ENCODE measurements around the gene JADE2. TPM values are rescaled to one million over a fixed set of nuclear protein-coding genes. Genes with fewer than 3 reads are reported as not detected.

Gene JADE2
- total RNA-seq, 1 donor from 2014 or later, result 13.5 TPM

DNA sequence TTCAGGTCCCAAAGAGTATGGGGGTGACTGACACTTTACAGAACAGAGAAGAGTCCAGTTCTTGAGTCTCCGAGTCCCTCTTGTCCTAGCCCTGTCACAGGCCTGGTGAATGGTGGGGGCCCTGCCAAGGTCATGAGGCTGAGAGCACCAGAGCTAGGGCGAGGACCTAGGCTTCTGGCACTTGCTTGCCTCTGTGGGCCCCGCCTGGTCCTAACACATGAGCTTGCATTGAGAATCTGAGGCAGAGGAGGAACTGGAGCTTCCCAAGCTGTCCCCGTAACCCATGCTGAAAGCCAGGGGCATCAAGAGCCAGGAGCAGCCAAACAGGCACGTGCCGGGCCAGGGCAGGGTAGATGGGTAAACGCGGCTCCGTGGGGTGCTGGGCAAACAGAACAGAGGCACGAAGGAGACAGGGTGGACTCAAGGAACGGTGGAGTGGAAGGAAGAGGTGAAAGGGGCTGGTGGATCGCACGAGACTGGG, 41.3 kb downstream of the JADE2 start:
- Histone ChIP-seq H3K36me3 (ENCODE audit: control insufficient read depth, insufficient read depth, low read length) (peaks cover 2% of the 10 kb centered on the region), H3K4me3 (ENCODE audit: low read depth, low read length) (no peak overlapping the region), H3K27me3 (ENCODE audit: control insufficient read depth, insufficient read depth, low read length) (no peaks in the 10 kb centered on the region)
- TF ChIP-seq, protein P1, sequence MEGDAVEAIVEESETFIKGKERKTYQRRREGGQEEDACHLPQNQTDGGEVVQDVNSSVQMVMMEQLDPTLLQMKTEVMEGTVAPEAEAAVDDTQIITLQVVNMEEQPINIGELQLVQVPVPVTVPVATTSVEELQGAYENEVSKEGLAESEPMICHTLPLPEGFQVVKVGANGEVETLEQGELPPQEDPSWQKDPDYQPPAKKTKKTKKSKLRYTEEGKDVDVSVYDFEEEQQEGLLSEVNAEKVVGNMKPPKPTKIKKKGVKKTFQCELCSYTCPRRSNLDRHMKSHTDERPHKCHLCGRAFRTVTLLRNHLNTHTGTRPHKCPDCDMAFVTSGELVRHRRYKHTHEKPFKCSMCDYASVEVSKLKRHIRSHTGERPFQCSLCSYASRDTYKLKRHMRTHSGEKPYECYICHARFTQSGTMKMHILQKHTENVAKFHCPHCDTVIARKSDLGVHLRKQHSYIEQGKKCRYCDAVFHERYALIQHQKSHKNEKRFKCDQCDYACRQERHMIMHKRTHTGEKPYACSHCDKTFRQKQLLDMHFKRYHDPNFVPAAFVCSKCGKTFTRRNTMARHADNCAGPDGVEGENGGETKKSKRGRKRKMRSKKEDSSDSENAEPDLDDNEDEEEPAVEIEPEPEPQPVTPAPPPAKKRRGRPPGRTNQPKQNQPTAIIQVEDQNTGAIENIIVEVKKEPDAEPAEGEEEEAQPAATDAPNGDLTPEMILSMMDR (IDR thresholded peaks at IDR 0.05; ENCODE audit: insufficient read depth, low read length, poor library complexity, severe bottlenecking), result no peak
- no peak for DNase-seq (ENCODE audit: low read depth)

GRCh38 chr5:134567641-134568336, 42.3 kb downstream of the JADE2 start:
- Histone ChIP-seq H3K4me3 (ENCODE audit: low read depth, low read length) (no peak overlapping the region), H3K36me3 (ENCODE audit: control insufficient read depth, insufficient read depth, low read length) (peaks cover 7% of the 10 kb centered on the region), H3K27me3 (ENCODE audit: control insufficient read depth, insufficient read depth, low read length) (no peaks in the 10 kb centered on the region)
- no peak for DNase-seq (ENCODE audit: low read depth)
- TF ChIP-seq, protein P1 (IDR thresholded peaks at IDR 0.05; ENCODE audit: insufficient read depth, low read length, poor library complexity, severe bottlenecking), result no peak

GRCh38 chr5:134568337-134568700, 42.8 kb downstream of the JADE2 start:
- Histone ChIP-seq H3K36me3 (ENCODE audit: control insufficient read depth, insufficient read depth, low read length) (peaks cover 7% of the 10 kb centered on the region), H3K27me3 (ENCODE audit: control insufficient read depth, insufficient read depth, low read length) (no peaks in the 10 kb centered on the region), H3K4me3 (ENCODE audit: low read depth, low read length) (no peak overlapping the region)
- TF ChIP-seq, protein P1 (IDR thresholded peaks at IDR 0.05; ENCODE audit: insufficient read depth, low read length, poor library complexity, severe bottlenecking), result no peak
- DNase-seq (ENCODE audit: low read depth), result no peak

DNA sequence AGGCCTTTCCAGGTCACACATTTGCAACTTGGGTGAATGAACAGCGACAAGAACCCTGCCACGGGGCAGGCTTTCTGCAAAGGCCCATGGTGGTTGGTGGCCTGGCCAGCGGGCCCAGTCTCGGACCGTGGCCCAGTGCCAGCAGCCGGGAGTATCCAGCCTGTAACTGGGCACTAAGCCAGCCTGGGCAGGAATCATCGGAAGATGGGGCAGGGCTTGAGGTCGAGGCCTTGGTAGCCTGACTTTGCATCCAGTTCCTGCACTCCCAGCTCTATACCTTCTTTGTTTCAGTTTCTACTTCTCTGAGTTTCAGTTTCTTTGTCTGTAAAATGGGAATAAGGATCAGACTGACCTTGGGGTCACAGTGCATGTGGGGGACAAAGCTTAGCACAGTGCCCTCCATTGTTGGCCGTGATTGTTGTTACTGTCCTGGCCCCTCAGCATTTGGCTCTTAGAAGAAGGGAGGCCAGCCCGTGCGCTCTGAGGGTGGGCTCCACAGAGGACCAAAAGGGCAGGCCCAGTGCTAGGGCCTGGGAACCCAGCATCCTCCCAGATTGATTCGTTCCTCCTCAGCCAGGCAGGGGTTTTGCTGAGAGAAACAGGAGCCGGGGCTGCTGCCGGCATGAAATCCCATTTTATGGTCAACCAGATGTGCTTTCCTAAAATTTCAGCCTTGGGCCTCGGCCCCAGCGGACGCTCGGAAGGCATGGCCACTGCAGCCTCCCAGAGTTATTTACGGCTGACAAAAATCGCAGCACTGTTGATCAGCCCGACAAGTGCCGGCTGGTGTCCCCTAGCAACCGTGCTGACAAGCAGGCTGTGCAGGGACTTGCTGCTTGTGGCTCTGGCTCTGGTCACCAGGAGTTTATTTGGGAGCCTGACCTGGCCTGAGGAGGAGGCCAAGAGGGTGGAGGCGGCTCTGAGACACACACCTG, 43.6 kb downstream of the JADE2 start:
- Histone ChIP-seq H3K4me3 (ENCODE audit: low read depth, low read length) (no peak overlapping the region), H3K36me3 (ENCODE audit: control insufficient read depth, insufficient read depth, low read length) (peaks cover 10% of the 10 kb centered on the region), H3K27me3 (ENCODE audit: control insufficient read depth, insufficient read depth, low read length) (no peaks in the 10 kb centered on the region)
- DNase-seq (ENCODE audit: low read depth), result no peak
- TF ChIP-seq, protein P1 (IDR thresholded peaks at IDR 0.05; ENCODE audit: insufficient read depth, low read length, poor library complexity, severe bottlenecking), result no peak

DNA sequence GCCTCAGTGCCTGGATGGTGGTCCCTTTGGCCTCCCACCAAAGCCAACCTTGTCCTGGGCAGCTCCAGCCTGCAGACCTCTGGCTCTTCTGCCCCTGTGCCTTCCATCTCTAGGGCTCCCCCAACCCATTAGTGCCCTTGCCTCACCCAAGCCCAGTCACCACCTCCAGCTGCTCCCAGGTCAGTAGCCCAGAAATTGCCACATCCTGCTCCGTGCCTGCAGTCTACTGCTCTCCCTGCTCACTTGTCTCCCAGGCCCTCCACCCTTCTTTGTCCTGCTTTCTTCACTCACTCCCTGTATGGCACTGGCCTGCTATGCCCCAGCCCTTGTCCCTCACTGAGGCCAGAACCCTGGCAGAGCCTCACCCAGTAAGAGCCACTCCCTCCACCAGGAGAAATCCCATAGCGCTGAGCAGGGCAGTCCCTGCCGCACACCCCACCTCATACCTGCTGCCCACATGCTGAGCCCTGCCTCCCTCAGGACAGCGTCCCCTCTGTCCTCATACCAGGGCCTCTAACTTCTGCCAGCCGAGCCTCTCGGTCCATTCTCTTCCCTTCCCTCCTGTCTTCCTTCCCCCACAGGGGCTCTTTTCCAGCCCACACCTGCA, 44.4 kb downstream of the JADE2 start:
- TF ChIP-seq, protein P1 (IDR thresholded peaks at IDR 0.05; ENCODE audit: insufficient read depth, low read length, poor library complexity, severe bottlenecking), result no peak
- Histone ChIP-seq H3K27me3 (ENCODE audit: control insufficient read depth, insufficient read depth, low read length) (no peaks in the 10 kb centered on the region), H3K4me3 (ENCODE audit: low read depth, low read length) (no peak overlapping the region), H3K36me3 (ENCODE audit: control insufficient read depth, insufficient read depth, low read length) (peaks cover 10% of the 10 kb centered on the region)
- no peak for DNase-seq (ENCODE audit: low read depth)

Measured in kidney epithelial cell (primary cell).